GM12892 (cell line): ENCODE results near the gene TSPAN5.

ENCODE experiments used
- POLR2A ChIP-seq: IDR thresholded peaks from 2 replicates; pipeline ENCODE4 v1.6.1; 2011; ENCODE audit warnings: low read depth, low read length, control low read depth
- POLR2AphosphoS5 ChIP-seq: IDR thresholded peaks from 2 replicates; pipeline ENCODE4 v1.6.1; 2011; ENCODE audit warnings: low read depth, low read length, control low read depth
- TAF1 ChIP-seq: IDR thresholded peaks from 2 replicates; pipeline ENCODE4 v1.6.1; 2011; ENCODE audit warnings: low read depth, mild to moderate bottlenecking, control low read depth, low read length, borderline replicate concordance

DNA sequence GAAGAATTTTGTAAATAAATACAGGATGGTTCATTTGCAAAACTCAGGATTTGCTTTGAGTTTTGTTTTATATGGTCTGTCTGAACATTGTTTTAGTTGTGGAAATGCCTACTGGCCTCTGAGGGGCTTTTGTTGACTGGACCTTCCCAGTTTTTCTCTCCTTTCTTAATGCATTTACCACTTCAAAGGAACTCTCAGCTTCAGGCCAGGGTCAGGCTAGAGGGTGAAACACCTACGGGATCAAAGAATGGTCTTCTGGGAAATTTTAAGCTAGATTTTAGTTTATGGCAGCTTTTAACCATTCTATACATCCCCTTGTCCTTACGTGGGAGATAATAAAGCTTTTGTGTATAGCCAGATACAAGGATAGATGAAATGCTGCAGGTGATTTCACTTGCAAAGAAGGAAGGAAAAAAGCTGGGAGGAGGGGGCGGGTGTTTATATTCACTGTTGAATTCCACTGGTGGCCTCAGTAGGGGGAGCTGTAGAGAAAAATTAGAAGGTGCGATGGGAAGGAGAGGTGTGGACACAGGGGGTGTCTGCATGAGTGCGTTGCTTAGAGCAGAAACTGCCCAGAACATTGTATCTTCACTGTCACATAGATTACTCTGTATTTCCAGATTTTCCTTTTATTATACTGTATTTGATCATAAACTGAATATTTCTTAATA, 151.8 kb downstream of the TSPAN5 start:
- TF ChIP-seq TAF1 (no peak), POLR2A (no peak), POLR2AphosphoS5 (no peak)
